K562 (cell line): ENCODE results near the gene COL13A1.

Experiments used
- GTF2F1 ChIP-seq: IDR thresholded peaks from 2 replicates; pipeline ENCODE4 v1.6.1; 2011; ENCODE audit warnings: low read depth, low read length, improper control_type of control experiment
- HMG20A ChIP-seq: fragments of 450-650 bp; formaldehyde crosslinking; conservative IDR thresholded peaks from 2 replicates; pipeline ENCODE4 v1.4.0; 2020; ENCODE audit warnings: mild to moderate bottlenecking, mixed read lengths
- HMG20B ChIP-seq: fragments of 250-450 bp; sonication (Bioruptor Pico); IDR thresholded peaks from 2 replicates; pipeline ENCODE4 v1.5.0; 2021; ENCODE audit warnings: mild to moderate bottlenecking
- NR2F6 ChIP-seq: fragments of 450-650 bp; formaldehyde crosslinking; IDR thresholded peaks from 2 replicates; pipeline ENCODE4 v1.4.0; 2020; ENCODE audit warnings: mild to moderate bottlenecking
- RAD21 ChIP-seq, 2 experiments: fragments of 250-450 bp in 1 of 2; fragments of 450-650 bp in 1 of 2; sonication (Bioruptor Pico) in 1 of 2; formaldehyde crosslinking in 1 of 2; IDR thresholded peaks in 1 of 2; conservative IDR thresholded peaks in 1 of 2; 2 replicates each; pipeline versions ENCODE4 v1.4.0 to v1.8.0; 2020 to 2022; ENCODE audit warnings: mild to moderate bottlenecking in 2 of 2, moderate library complexity in 1 of 2
- TF ChIP-seq, protein P1 (sequence below): sonication (generic); formaldehyde crosslinking; IDR thresholded peaks from 2 replicates; pipeline ENCODE4 v1.8.1; 2022; ENCODE audit warnings: missing genetic modification reagents

DNA sequence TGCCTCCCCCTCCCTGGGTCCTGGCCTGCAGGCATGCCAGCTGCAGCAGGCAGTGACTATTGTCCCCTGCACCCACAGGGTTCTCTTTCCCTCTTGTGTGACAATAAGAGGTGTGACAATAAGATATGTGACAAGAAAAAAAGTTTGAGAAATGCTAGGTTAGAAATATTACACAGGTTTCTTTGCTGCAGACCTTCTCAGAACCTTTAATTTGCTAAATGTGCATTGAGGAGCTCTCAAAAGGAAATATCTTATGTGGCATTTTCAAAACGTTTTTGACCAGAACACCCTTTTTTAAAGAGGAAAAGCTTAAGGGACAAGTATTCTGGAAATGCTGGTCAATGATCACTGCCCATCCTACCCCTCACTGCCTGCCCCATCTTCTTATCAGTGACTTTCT, 117.5 kb downstream of the COL13A1 start:
- TF ChIP-seq NR2F6 (CRISPR knock-in tag) (no peak), RAD21 (CRISPR knock-in tag; conservative IDR thresholded peaks at IDR 0.05 in 1 of 2, IDR thresholded peaks at IDR 0.05 in 1 of 2) (no peak), GTF2F1 (no peak), HMG20A (CRISPR knock-in tag) (no peak), HMG20B (CRISPR knock-in tag) (no peak)
- TF ChIP-seq, protein P1, sequence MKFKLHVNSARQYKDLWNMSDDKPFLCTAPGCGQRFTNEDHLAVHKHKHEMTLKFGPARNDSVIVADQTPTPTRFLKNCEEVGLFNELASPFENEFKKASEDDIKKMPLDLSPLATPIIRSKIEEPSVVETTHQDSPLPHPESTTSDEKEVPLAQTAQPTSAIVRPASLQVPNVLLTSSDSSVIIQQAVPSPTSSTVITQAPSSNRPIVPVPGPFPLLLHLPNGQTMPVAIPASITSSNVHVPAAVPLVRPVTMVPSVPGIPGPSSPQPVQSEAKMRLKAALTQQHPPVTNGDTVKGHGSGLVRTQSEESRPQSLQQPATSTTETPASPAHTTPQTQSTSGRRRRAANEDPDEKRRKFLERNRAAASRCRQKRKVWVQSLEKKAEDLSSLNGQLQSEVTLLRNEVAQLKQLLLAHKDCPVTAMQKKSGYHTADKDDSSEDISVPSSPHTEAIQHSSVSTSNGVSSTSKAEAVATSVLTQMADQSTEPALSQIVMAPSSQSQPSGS (CRISPR knock-in tag): no peak
